A172 (cell line): ENCODE measurements around the gene DTD1. TPM values are rescaled to one million over a fixed set of nuclear protein-coding genes. Genes with fewer than 3 reads are reported as not detected.

Source experiments
- DNase-seq: peaks from one replicate; pipeline ENCODE4 v3.0.0-alpha.2; 2015; ENCODE audit warnings: low spot score
- total RNA-seq: library from RNA; depleted of rRNA; stranded (reverse); fragments of >200 nt; shearing (Covaris generic); gene quantifications from 2 replicates; pipeline ENCODE4 v1.2.3, GENCODE V29; 2014

DTD1 gene
- total RNA-seq, 1 experiment from 2014 or later = 154 TPM

- no peak for DNase-seq
These were observed 114.9 kb downstream of the DTD1 start for GRCh38 chr20:18702736-18703135.

GRCh38 chr20:18705490-18705889, 117.6 kb downstream of the DTD1 start:
- DNase-seq = peak; percentile 90

GRCh38 chr20:18705910-18706309, 118.1 kb downstream of the DTD1 start:
- no peak for DNase-seq

- no peak for DNase-seq
These were observed 124.3 kb downstream of the DTD1 start for GRCh38 chr20:18712131-18712530.

GRCh38 chr20:18712882-18713281, 125.0 kb downstream of the DTD1 start:
- DNase-seq = no peak

GRCh38 chr20:18715564-18715963, 127.7 kb downstream of the DTD1 start:
- DNase-seq = no peak

- no peak for DNase-seq
These were observed 129.2 kb downstream of the DTD1 start for GRCh38 chr20:18717062-18717461.

- no peak for DNase-seq
These were observed 130.3 kb downstream of the DTD1 start for GRCh38 chr20:18718129-18718528.

GRCh38 chr20:18719426-18719825, 131.6 kb downstream of the DTD1 start:
- DNase-seq = peak; percentile 42

GRCh38 chr20:18721551-18722115, 133.8 kb downstream of the DTD1 start:
- DNase-seq = no peak

GRCh38 chr20:18722371-18722770, 134.5 kb downstream of the DTD1 start:
- DNase-seq = peak; percentile 25

- DNase-seq = no peak
These were observed 136.2 kb downstream of the DTD1 start for GRCh38 chr20:18724077-18724476.

GRCh38 chr20:18724788-18725464, 137.1 kb downstream of the DTD1 start:
- no peak for DNase-seq

GRCh38 chr20:18727032-18727508, 139.2 kb downstream of the DTD1 start:
- DNase-seq = no peak

- no peak for DNase-seq
These were observed 140.5 kb downstream of the DTD1 start for GRCh38 chr20:18728165-18728869.

GRCh38 chr20:18728870-18729224, 141.0 kb downstream of the DTD1 start:
- DNase-seq = no peak

GRCh38 chr20:18729231-18729825, 141.5 kb downstream of the DTD1 start:
- DNase-seq = no peak

- DNase-seq = no peak
These were observed 144.1 kb downstream of the DTD1 start for GRCh38 chr20:18731940-18732339.

- no peak for DNase-seq
These were observed 146.8 kb downstream of the DTD1 start for GRCh38 chr20:18734525-18735189.

GRCh38 chr20:18737140-18737539, 149.3 kb downstream of the DTD1 start:
- no peak for DNase-seq

GRCh38 chr20:18738055-18738454, 150.2 kb downstream of the DTD1 start:
- DNase-seq = peak; percentile 82

GRCh38 chr20:18738888-18739287, 151.0 kb downstream of the DTD1 start:
- DNase-seq = no peak
